Measurements from ENCODE around the gene SEPSECS. TPM values are rescaled to one million over a fixed set of nuclear protein-coding genes. Genes with fewer than 3 reads are reported as not detected.

SEPSECS gene
- total RNA-seq, 1 experiment from 2014 or later, result 9.1 TPM

DNA sequence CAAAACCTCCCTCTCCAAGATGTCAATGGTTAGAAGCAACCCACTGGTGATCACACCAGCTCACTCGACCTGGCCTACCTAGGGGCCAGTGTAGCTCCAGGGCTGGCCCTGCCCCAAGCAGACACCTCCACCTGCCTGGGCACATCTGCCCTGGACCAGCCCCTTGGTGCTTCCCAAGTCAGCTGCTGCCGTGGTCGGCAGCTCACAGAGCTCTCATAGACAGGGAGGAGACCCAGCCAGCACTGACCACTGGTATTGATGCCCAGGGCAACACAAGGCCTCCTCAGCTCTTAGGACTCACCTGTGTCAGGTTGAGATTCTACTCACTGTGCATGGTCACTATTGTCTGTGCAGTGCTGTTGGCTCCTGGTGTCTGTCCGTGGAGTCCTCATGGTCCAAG lies 51.7 kb downstream of the SEPSECS start:
- Histone ChIP-seq H3K79me2 (ENCODE audit: low read depth) (no peaks in the 10 kb centered on the region), H3K9me2 (ENCODE audit: insufficient read depth) (no peaks in the 10 kb centered on the region), H3K9me3 (ENCODE audit: insufficient read depth, low read depth) (no peaks in the 10 kb centered on the region), H3K27me3 (ENCODE audit: insufficient read depth, low read depth) (peaks cover 9% of the 10 kb centered on the region; the same call in 1 of the 2 replicates), H3F3A (ENCODE audit: insufficient read depth, low read depth) (no peaks in the 10 kb centered on the region), H3K36me3 (ENCODE audit: low read depth) (no peaks in the 10 kb centered on the region), H2AFZ (no peak overlapping the region), H3K4me2 (no peak overlapping the region), H3K27ac (no peak overlapping the region), H3K4me1 (replicated peaks; ENCODE audit: insufficient read depth) (no peaks in the 10 kb centered on the region), H3K4me3 (no peak overlapping the region), H4K20me1 (ENCODE audit: insufficient read depth) (no peaks in the 10 kb centered on the region)
- intact Hi-C loops (cut with micrococcal nuclease; ENCODE audit: unreplicated experiment), result no loop called here
- TF ChIP-seq, protein P1, sequence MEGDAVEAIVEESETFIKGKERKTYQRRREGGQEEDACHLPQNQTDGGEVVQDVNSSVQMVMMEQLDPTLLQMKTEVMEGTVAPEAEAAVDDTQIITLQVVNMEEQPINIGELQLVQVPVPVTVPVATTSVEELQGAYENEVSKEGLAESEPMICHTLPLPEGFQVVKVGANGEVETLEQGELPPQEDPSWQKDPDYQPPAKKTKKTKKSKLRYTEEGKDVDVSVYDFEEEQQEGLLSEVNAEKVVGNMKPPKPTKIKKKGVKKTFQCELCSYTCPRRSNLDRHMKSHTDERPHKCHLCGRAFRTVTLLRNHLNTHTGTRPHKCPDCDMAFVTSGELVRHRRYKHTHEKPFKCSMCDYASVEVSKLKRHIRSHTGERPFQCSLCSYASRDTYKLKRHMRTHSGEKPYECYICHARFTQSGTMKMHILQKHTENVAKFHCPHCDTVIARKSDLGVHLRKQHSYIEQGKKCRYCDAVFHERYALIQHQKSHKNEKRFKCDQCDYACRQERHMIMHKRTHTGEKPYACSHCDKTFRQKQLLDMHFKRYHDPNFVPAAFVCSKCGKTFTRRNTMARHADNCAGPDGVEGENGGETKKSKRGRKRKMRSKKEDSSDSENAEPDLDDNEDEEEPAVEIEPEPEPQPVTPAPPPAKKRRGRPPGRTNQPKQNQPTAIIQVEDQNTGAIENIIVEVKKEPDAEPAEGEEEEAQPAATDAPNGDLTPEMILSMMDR (conservative IDR thresholded peaks at IDR 0.05), result no peak
- TF ChIP-seq EZH2 (IDR thresholded peaks at IDR 0.05; ENCODE audit: low read depth), result no peak
- POLR2A ChIA-PET (ENCODE audit: unreplicated experiment), result no interaction called here
- DNase-seq, result no peak
- no TSS peak for BruUV-seq (replicated peaks)
- CTCF ChIA-PET, result no interaction called here

GRCh38 chr4:25107827-25108516 lies 52.3 kb downstream of the SEPSECS start:
- no TSS peak for BruUV-seq (replicated peaks)
- ChIA-PET CTCF (no interaction called here), POLR2A (ENCODE audit: unreplicated experiment) (interaction anchor here (0.6 kb wide), 1 partner anchor 142 kb away, joined by 3 read pairs; no protein-coding TSS in a partner anchor)
- no peak overlapping the region for H3K4me2 ChIP-seq
- no peaks in the 10 kb centered on the region for H3K9me3 ChIP-seq (ENCODE audit: insufficient read depth, low read depth)
- H2AFZ ChIP-seq, result no peak overlapping the region
- H3K9me2 ChIP-seq (ENCODE audit: insufficient read depth), result no peaks in the 10 kb centered on the region
- no peaks in the 10 kb centered on the region for H3K4me1 ChIP-seq (replicated peaks; ENCODE audit: insufficient read depth)
- no peaks in the 10 kb centered on the region for H4K20me1 ChIP-seq (ENCODE audit: insufficient read depth)
- no peaks in the 10 kb centered on the region for H3F3A ChIP-seq (ENCODE audit: insufficient read depth, low read depth)
- H3K27ac ChIP-seq, result no peak overlapping the region
- no peak for TF ChIP-seq EZH2 (IDR thresholded peaks at IDR 0.05; ENCODE audit: low read depth)
- TF ChIP-seq, protein P1 (conservative IDR thresholded peaks at IDR 0.05), result no peak
- no peaks in the 10 kb centered on the region for H3K79me2 ChIP-seq (ENCODE audit: low read depth)
- intact Hi-C loops (cut with micrococcal nuclease; ENCODE audit: unreplicated experiment), result no loop called here
- peak in 1 of 2 experiments; percentile 15 for DNase-seq
- H3K4me3 ChIP-seq, result no peak overlapping the region
- peaks cover 9% of the 10 kb centered on the region; the same call in 1 of the 2 replicates for H3K27me3 ChIP-seq (ENCODE audit: insufficient read depth, low read depth)
- H3K36me3 ChIP-seq (ENCODE audit: low read depth), result no peaks in the 10 kb centered on the region

DNA sequence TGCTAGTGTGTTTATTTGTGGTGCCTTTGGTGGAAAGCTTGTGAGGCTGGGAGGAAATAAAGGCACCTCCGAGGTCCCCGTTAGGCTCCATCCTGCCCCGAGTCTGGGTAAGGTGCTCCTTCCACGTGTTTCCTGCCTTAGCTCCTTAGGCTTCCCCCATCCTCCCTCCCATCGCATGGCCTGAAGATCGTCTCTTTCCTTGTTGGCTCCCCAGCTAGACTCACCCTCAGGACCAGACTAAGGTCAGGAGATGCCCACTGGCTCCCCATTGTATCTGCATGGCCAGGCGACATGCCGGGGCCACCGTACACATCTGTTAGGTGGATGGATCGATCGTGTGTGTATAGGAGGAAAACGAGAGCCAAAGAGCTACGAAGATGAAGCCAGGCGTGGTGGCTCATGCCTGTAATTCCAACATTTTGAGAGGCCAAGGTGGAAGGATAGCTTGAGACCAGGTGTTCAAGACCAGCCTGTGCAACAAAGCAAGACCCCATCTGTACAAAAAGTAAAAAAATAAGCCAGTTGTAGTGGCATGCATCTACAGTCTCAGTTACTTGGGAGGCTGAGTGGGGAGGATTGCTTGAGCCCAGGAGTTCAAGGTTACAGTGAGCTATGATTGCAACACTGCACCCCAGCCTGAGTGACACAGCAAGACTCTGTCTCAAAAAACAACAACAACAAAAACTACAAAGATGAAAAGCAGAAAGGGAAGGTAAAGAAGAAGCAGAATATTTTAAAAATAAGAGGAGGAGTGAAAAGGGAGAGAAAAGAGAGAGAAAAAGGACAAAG lies 53.7 kb downstream of the SEPSECS start:
- H3F3A ChIP-seq (ENCODE audit: insufficient read depth, low read depth), result no peaks in the 10 kb centered on the region
- no peaks in the 10 kb centered on the region for H3K79me2 ChIP-seq (ENCODE audit: low read depth)
- ChIA-PET POLR2A (ENCODE audit: unreplicated experiment) (no interaction called here), CTCF (no interaction called here)
- no peaks in the 10 kb centered on the region for H3K4me1 ChIP-seq (replicated peaks; ENCODE audit: insufficient read depth)
- no peak overlapping the region for H2AFZ ChIP-seq
- no peaks in the 10 kb centered on the region for H3K36me3 ChIP-seq (ENCODE audit: low read depth)
- H4K20me1 ChIP-seq (ENCODE audit: insufficient read depth), result no peaks in the 10 kb centered on the region
- TF ChIP-seq, protein P1 (conservative IDR thresholded peaks at IDR 0.05), result no peak
- no peak for TF ChIP-seq EZH2 (IDR thresholded peaks at IDR 0.05; ENCODE audit: low read depth)
- H3K27ac ChIP-seq, result no peak overlapping the region
- no peak overlapping the region for H3K4me3 ChIP-seq
- H3K4me2 ChIP-seq, result no peak overlapping the region
- H3K27me3 ChIP-seq (ENCODE audit: insufficient read depth, low read depth), result peaks cover 9% of the 10 kb centered on the region; the same call in 1 of the 2 replicates
- intact Hi-C loops (cut with micrococcal nuclease; ENCODE audit: unreplicated experiment), result no loop called here
- DNase-seq, result no peak
- BruUV-seq (replicated peaks), result no TSS peak
- H3K9me3 ChIP-seq (ENCODE audit: insufficient read depth, low read depth), result no peaks in the 10 kb centered on the region
- H3K9me2 ChIP-seq (ENCODE audit: insufficient read depth), result no peaks in the 10 kb centered on the region
